Measurements from ENCODE around the gene GPR158. TPM values are rescaled to one million over a fixed set of nuclear protein-coding genes. Genes with fewer than 3 reads are reported as not detected.

GPR158 gene
- total and polyA plus RNA-seq, 2 of the 8 experiments (the other 6 are each of a cell fraction or from before 2014, with no cell fraction given) = 0.14 to 0.78 TPM

DNA sequence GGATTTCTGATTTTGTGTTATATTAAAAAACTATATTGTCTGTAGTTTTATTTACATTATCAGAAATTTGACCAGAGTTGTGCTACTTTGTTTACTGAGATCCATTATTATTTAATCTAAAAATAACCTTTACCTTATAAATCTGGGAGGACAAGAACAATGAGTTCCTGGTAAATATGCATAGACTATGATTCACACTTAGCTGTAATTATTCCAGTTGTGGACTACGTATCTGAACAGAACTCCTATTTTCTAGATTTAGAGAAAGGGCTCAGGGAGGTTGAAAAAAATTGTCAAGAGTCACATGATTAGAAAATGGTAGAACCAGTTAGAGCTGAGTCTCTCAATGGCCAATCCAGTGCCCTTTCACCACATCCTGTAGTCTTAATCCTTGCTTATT, 4.2 kb upstream of the GPR158 start:
- H2BK5ac ChIP-seq (ENCODE audit: low read depth, low read length) = no peak overlapping the region
- FAIRE-seq = no peak
- H2BK12ac ChIP-seq (ENCODE audit: low read depth, low read length) = no peak overlapping the region
- ChIA-PET POLR2A (ENCODE audit: partially characterized antibody) (no interaction called here), CTCF (ENCODE audit: partially characterized antibody) (no interaction called here)
- no peak overlapping the region for H3K56ac ChIP-seq (replicated peaks; ENCODE audit: insufficient read length, low read depth, low read length)
- no peak overlapping the region for H3K4me3 ChIP-seq (ENCODE audit: extremely low read depth in 1 of 4, insufficient read depth in 2 of 4, low read depth in 3 of 4, low read length in 4 of 4)
- no peak overlapping the region for H2AK5ac ChIP-seq (ENCODE audit: low read depth, low read length)
- H3K27me3 ChIP-seq (replicated peaks in 1 of 4; ENCODE audit: control insufficient read depth in 3 of 4, extremely low read depth in 1 of 4, insufficient read depth in 3 of 4, low read length in 3 of 4) = peaks cover 2 to 7% (median 7%) of the 10 kb centered on the region in 4 experiments; a peak in 6 of 7 replicates
- peaks cover 0 to 5% of the 10 kb centered on the region in 2 experiments for H4K20me1 ChIP-seq (replicated peaks in 1 of 2; ENCODE audit: control insufficient read depth in 1 of 2, insufficient read depth in 2 of 2, low read length in 2 of 2)
- H4K5ac ChIP-seq (ENCODE audit: insufficient read length, low read depth, low read length) = no peak overlapping the region
- no peak overlapping the region for H3K4me2 ChIP-seq (ENCODE audit: insufficient read depth in 1 of 2, low read depth in 2 of 2, low read length in 2 of 2)
- H2BK15ac ChIP-seq (ENCODE audit: low read length) = no peak overlapping the region
- peaks cover 0 to 4% (median 3%) of the 10 kb centered on the region in 4 experiments; a peak in 5 of 7 replicates for H3K4me1 ChIP-seq (replicated peaks in 1 of 4; ENCODE audit: control insufficient read depth in 3 of 4, insufficient read depth in 4 of 4, low read length in 3 of 4)
- no peak overlapping the region for H2AFZ ChIP-seq (ENCODE audit: low read length)
- no peak overlapping the region for H3K27ac ChIP-seq (ENCODE audit: low read depth, low read length)
- no peak for DNase-seq (ENCODE audit: low read depth in 1 of 2, low spot score in 2 of 2)
- H3K79me1 ChIP-seq (ENCODE audit: low read depth, low read length) = no peaks in the 10 kb centered on the region
- H3K23me2 ChIP-seq (ENCODE audit: low read depth, low read length) = peaks cover 12% of the 10 kb centered on the region; the same call in 1 of the 2 replicates
- H3K79me2 ChIP-seq (ENCODE audit: control insufficient read depth in 1 of 2, insufficient read depth in 2 of 2, low read length in 2 of 2) = no peaks in the 10 kb centered on the region
- WGBS, 2 experiments (ENCODE audit: extremely low coverage in 1 of 2, insufficient coverage in 1 of 2, insufficient read length in 1 of 2, insufficient replicate concordance in 2 of 2, low coverage in 1 of 2, low lambda C conversion rate in 2 of 2, missing lambda C conversion rate in 1 of 2) = 95% methylated on average over 1 of the region's 1 CpG; no CpG with 5 or more reads in 1 of the 2 experiments
- H2BK120ac ChIP-seq (replicated peaks; ENCODE audit: low read depth, low read length) = no peak overlapping the region
- no peak overlapping the region for H3K18ac ChIP-seq (ENCODE audit: extremely low read depth, low read length)
- H3K14ac ChIP-seq (ENCODE audit: insufficient read length) = no peak overlapping the region
- no peak overlapping the region for H2BK20ac ChIP-seq (ENCODE audit: low read length)
- no peak overlapping the region for H3K4ac ChIP-seq (replicated peaks; ENCODE audit: insufficient read length, low read depth, low read length)
- no peak overlapping the region for H4K91ac ChIP-seq (replicated peaks; ENCODE audit: insufficient read length, low read length)
- no peaks in the 10 kb centered on the region for H3K9me3 ChIP-seq (ENCODE audit: insufficient read depth in 2 of 2, low read depth in 1 of 2, low read length in 1 of 2)
- no peak overlapping the region for H3K23ac ChIP-seq (ENCODE audit: insufficient read length)
- no peaks in the 10 kb centered on the region for H3K36me3 ChIP-seq (ENCODE audit: control insufficient read depth in 2 of 4, insufficient read depth in 4 of 4, low read length in 3 of 4)
- H3K9ac ChIP-seq (replicated peaks in 1 of 4; ENCODE audit: extremely low read depth in 1 of 4, low read depth in 3 of 4, low read length in 3 of 4) = no peak overlapping the region
- H4K8ac ChIP-seq (ENCODE audit: extremely low read depth, insufficient read depth, low read length) = no peak overlapping the region
- TF ChIP-seq BCL11A (IDR thresholded peaks at IDR 0.05; ENCODE audit: low read depth in 2 of 2, low read length in 2 of 2) (no peak), PHF8 (conservative IDR thresholded peaks at IDR 0.05; ENCODE audit: low read depth, low read length) (no peak), CHD2 (IDR thresholded peaks at IDR 0.05; ENCODE audit: low read length) (no peak), MAFK (IDR thresholded peaks at IDR 0.05; ENCODE audit: low read depth, low read length) (no peak), SP2 (IDR thresholded peaks at IDR 0.05; ENCODE audit: low read length) (no peak), BACH1 (IDR thresholded peaks at IDR 0.05; ENCODE audit: low read length) (no peak), GABPA (IDR thresholded peaks at IDR 0.05; ENCODE audit: borderline replicate concordance, insufficient read depth, low read length) (no peak), KDM4A (IDR thresholded peaks at IDR 0.05; ENCODE audit: low read depth, low read length, severe bottlenecking) (no peak), RAD21 (IDR thresholded peaks at IDR 0.05 in 1 of 2, conservative IDR thresholded peaks at IDR 0.05 in 1 of 2; ENCODE audit: low read depth in 2 of 2, low read length in 2 of 2) (no peak), E2F6 (IDR thresholded peaks at IDR 0.05) (no peak)
- TF ChIP-seq, protein P1, sequence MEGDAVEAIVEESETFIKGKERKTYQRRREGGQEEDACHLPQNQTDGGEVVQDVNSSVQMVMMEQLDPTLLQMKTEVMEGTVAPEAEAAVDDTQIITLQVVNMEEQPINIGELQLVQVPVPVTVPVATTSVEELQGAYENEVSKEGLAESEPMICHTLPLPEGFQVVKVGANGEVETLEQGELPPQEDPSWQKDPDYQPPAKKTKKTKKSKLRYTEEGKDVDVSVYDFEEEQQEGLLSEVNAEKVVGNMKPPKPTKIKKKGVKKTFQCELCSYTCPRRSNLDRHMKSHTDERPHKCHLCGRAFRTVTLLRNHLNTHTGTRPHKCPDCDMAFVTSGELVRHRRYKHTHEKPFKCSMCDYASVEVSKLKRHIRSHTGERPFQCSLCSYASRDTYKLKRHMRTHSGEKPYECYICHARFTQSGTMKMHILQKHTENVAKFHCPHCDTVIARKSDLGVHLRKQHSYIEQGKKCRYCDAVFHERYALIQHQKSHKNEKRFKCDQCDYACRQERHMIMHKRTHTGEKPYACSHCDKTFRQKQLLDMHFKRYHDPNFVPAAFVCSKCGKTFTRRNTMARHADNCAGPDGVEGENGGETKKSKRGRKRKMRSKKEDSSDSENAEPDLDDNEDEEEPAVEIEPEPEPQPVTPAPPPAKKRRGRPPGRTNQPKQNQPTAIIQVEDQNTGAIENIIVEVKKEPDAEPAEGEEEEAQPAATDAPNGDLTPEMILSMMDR (IDR thresholded peaks at IDR 0.05; ENCODE audit: control extremely low read depth in 1 of 3, insufficient read depth in 1 of 3, low read depth in 1 of 3, low read length in 3 of 3) = no peak
